Fibroblast of pulmonary artery (primary cell): ENCODE data around the gene PLA2G2C.

Experiments
- DNase-seq: peaks from one replicate; pipeline ENCODE4 v3.0.0-alpha.2; 2010; ENCODE audit warnings: low read depth
- H3K4me3 ChIP-seq: replicated peaks from 2 replicates; pipeline ENCODE4 v1.5.1; 2011; ENCODE audit warnings: low read depth, mild to moderate bottlenecking, control low read depth, low read length, moderate library complexity
- CTCF ChIP-seq: IDR thresholded peaks from 2 replicates; pipeline ENCODE4 v1.5.1; 2011; ENCODE audit warnings: mild to moderate bottlenecking, control low read depth, low read length, inconsistent platforms; ENCODE audit errors: missing control alignments

Gene PLA2G2C

GRCh38 chr1:20125100-20125499 lies 61.2 kb downstream of the PLA2G2C start:
- no peak for DNase-seq
- TF ChIP-seq CTCF = no peak
- no peak overlapping the region for H3K4me3 ChIP-seq

- DNase-seq = peak; percentile 88
- TF ChIP-seq CTCF = no peak
- no peak overlapping the region for H3K4me3 ChIP-seq
Measured at GRCh38 chr1:20124456-20125057, 61.8 kb downstream of the PLA2G2C start.

GRCh38 chr1:20123722-20124455 lies 62.4 kb downstream of the PLA2G2C start:
- peak; percentile 25 for DNase-seq
- no peak overlapping the region for H3K4me3 ChIP-seq
- TF ChIP-seq CTCF = no peak

- H3K4me3 ChIP-seq = no peak overlapping the region
- DNase-seq = no peak
- TF ChIP-seq CTCF = no peak
Measured at GRCh38 chr1:20120796-20121195, 65.5 kb downstream of the PLA2G2C start.

- no peak within 1 kb of the TSS for H3K4me3 ChIP-seq
- no peak for TF ChIP-seq CTCF
- DNase-seq = no peak
Measured at GRCh38 chr1:20119347-20119746, 67.0 kb downstream of the PLA2G2C start, which contains the start of gene PLA2G2D. Gene PLA2G2D, minus strand, starts transcription at chr1:20119536. Its CDS starts 38 bp downstream, at chr1:20119498.

- no peak for TF ChIP-seq CTCF
- no peak for DNase-seq
- H3K4me3 ChIP-seq = no peak overlapping the region
Measured at GRCh38 chr1:20117236-20117635, 69.1 kb downstream of the PLA2G2C start.
